K562 (cell line): ENCODE measurements around the gene ADGRB3. TPM values are rescaled to one million over a fixed set of nuclear protein-coding genes. Genes with fewer than 3 reads are reported as not detected.

Experiments used
- ATAC-seq: fragments of 200-7000 bp; cut with Tn5 transposase; 3 replicates; pipeline ENCODE4 v1.9.1; 2020; ENCODE audit warnings: moderate library complexity
- BruUV-seq: library from RNA; stranded (reverse); fragments of 400-500 nt; replicated peaks from 2 replicates; lab custom pipeline; 2021; lab: Mats Ljungman, UMichigan
- CTCF ChIA-PET: fragments of 300-600 bp; formaldehyde crosslinking; extraction: SDS; loops from one replicate; lab custom pipeline; 2021; ENCODE audit warnings: low intra/inter-chr PET ratio; lab: Yijun Ruan, JAX
- POLR2A ChIA-PET: fragments of 300-600, 350-650 bp; sonication (Branson Sonifier 250); formaldehyde crosslinking; extraction: SDS; loops from one replicate; lab custom pipeline; 2021; ENCODE audit warnings: antibody characterized with exemption, inconsistent platforms; lab: Yijun Ruan, JAX
- DNase-seq, 4 experiments: peaks; one replicate each; pipeline versions ENCODE4 v3.0.0 to v3.0.0-alpha.2; 2011 to 2018; ENCODE audit warnings: low spot score in 3 of 4, mixed read lengths in 3 of 4; ENCODE audit errors: extremely low read depth in 1 of 4
- FAIRE-seq: peaks from 2 replicates; lab custom pipeline; 2011; peaks lifted over from hg19 to GRCh38; lab: Jason Lieb, UNC
- H2AFZ ChIP-seq: 2 replicates; pipeline ENCODE4 v1.6.0; 2011; ENCODE audit warnings: low read depth, low read length, control low read depth, inconsistent platforms
- H3K27ac ChIP-seq: fragments of 200-600 bp; 3 replicates; pipeline ENCODE4 v1.8.0; 2011; ENCODE audit warnings: low read depth, mild to moderate bottlenecking, control low read depth, inconsistent platforms, low read length, moderate library complexity, mixed read lengths; ENCODE audit errors: extremely low read depth
- H3K27me3 ChIP-seq, 2 experiments: fragments of 300-600 bp in 1 of 2; 2 replicates in 1 of 2; 3 replicates in 1 of 2; pipeline versions ENCODE4 v1.6.0 to v1.8.0; 2011; ENCODE audit warnings: inconsistent platforms in 2 of 2, low read length in 2 of 2, mild to moderate bottlenecking in 1 of 2, mixed read lengths in 1 of 2, moderate library complexity in 1 of 2; ENCODE audit not compliant: control insufficient read depth in 2 of 2, insufficient read depth in 2 of 2
- H3K36me3 ChIP-seq: fragments of 300-600 bp; 3 replicates; pipeline ENCODE4 v1.8.0; 2011; ENCODE audit warnings: mild to moderate bottlenecking, low read length, inconsistent platforms; ENCODE audit not compliant: control insufficient read depth, insufficient read depth
- H3K4me1 ChIP-seq, 2 experiments: fragments of 200-600 bp in 1 of 2; replicated peaks in 1 of 2; 2 replicates in 1 of 2; 3 replicates in 1 of 2; pipeline versions ENCODE4 v1.5.1 to v1.8.0; 2011; ENCODE audit warnings: inconsistent platforms in 2 of 2, low read length in 2 of 2, mild to moderate bottlenecking in 1 of 2, mixed read lengths in 1 of 2, moderate library complexity in 1 of 2; ENCODE audit not compliant: control insufficient read depth in 2 of 2, insufficient read depth in 2 of 2
- H3K4me2 ChIP-seq: 2 replicates; pipeline ENCODE4 v1.6.1; 2011; ENCODE audit warnings: low read length, control low read depth, inconsistent platforms, mixed read lengths; ENCODE audit not compliant: insufficient read depth
- H3K4me3 ChIP-seq: fragments of 200-600 bp; sonication (generic), shearing (Covaris generic); 2 replicates; pipeline ENCODE4 v1.5.1; 2016; ENCODE audit warnings: control low read depth, inconsistent platforms
- H3K79me2 ChIP-seq: fragments of 200-600 bp; 3 replicates; pipeline ENCODE4 v1.8.0; 2011; ENCODE audit warnings: low read length, inconsistent platforms; ENCODE audit not compliant: control insufficient read depth, insufficient read depth
- H3K9ac ChIP-seq, 2 experiments: 2 replicates each; pipeline versions ENCODE4 v1.6.0 to v1.6.1; 2011; ENCODE audit warnings: low read depth in 2 of 2, low read length in 2 of 2, control low read depth in 1 of 2, inconsistent platforms in 1 of 2, mild to moderate bottlenecking in 1 of 2, mixed read lengths in 1 of 2; ENCODE audit not compliant: insufficient read depth in 1 of 2
- H3K9me1 ChIP-seq: one replicate; pipeline ENCODE4 v1.6.0; 2011; ENCODE audit warnings: inconsistent platforms, mild to moderate bottlenecking, low read length, moderate library complexity; ENCODE audit not compliant: control insufficient read depth, insufficient read depth
- H3K9me3 ChIP-seq: replicated peaks from 2 replicates; pipeline ENCODE4 v1.5.1; 2011; ENCODE audit warnings: low read depth, low read length, inconsistent platforms; ENCODE audit not compliant: control insufficient read depth, insufficient read depth
- H4K20me1 ChIP-seq: replicated peaks from 2 replicates; pipeline ENCODE4 v1.6.1; 2011; ENCODE audit warnings: low read length, inconsistent platforms, mixed read lengths; ENCODE audit not compliant: control insufficient read depth, insufficient read depth
- CBX2 ChIP-seq: fragments of 200-600 bp; sonication (generic); IDR thresholded peaks from one replicate; pipeline ENCODE4 v1.6.1; 2012; ENCODE audit warnings: mild to moderate bottlenecking, low read length, inconsistent platforms; ENCODE audit not compliant: insufficient read depth, poor library complexity, severe bottlenecking
- CHD2 ChIP-seq: IDR thresholded peaks from 2 replicates; pipeline ENCODE4 v1.6.1; 2011; ENCODE audit warnings: low read depth, low read length
- CXXC5 ChIP-seq: fragments of 250-450 bp; sonication (Bioruptor Pico); IDR thresholded peaks from 2 replicates; pipeline ENCODE4 v1.8.0; 2022; ENCODE audit warnings: inconsistent platforms, mild to moderate bottlenecking, moderate library complexity
- MED1 ChIP-seq: sonication (generic); formaldehyde crosslinking; IDR thresholded peaks from 2 replicates; pipeline ENCODE4 v1.8.1; 2023; ENCODE audit warnings: missing genetic modification reagents, borderline replicate concordance
- MIER1 ChIP-seq: fragments of 450-650 bp; IDR thresholded peaks from 2 replicates; pipeline ENCODE4 v1.6.1; 2016; ENCODE audit warnings: antibody characterized with exemption, mild to moderate bottlenecking, low read depth
- MTA2 ChIP-seq: fragments of 450-650 bp; IDR thresholded peaks from 2 replicates; pipeline ENCODE4 v1.6.1; 2016; ENCODE audit warnings: low read depth
- POLR2G ChIP-seq: fragments of 200-400 bp; formaldehyde crosslinking; IDR thresholded peaks from 2 replicates; pipeline ENCODE4 v1.6.1; 2017; ENCODE audit warnings: low read depth, mild to moderate bottlenecking, antibody characterized with exemption, low read length, moderate library complexity
- RBM25 ChIP-seq: fragments of 200-400 bp; formaldehyde crosslinking; IDR thresholded peaks from 2 replicates; pipeline ENCODE4 v1.6.1; 2018; ENCODE audit warnings: low read length, low read depth, moderate library complexity; ENCODE audit not compliant: severe bottlenecking
- SMC3 ChIP-seq: conservative IDR thresholded peaks from 2 replicates; pipeline ENCODE4 v1.6.1; 2011; ENCODE audit warnings: low read depth, low read length, improper control_type of control experiment; ENCODE audit not compliant: insufficient read depth
- TBL1XR1 ChIP-seq, 2 experiments: IDR thresholded peaks; 2 replicates each; pipeline ENCODE4 v1.6.1; 2012; ENCODE audit warnings: improper control_type of control experiment in 2 of 2, low read length in 2 of 2, mild to moderate bottlenecking in 1 of 2
- TEAD4 ChIP-seq, 2 experiments: sonication (generic) in 1 of 2; formaldehyde crosslinking in 1 of 2; IDR thresholded peaks; 2 replicates each; pipeline versions ENCODE4 v1.6.1 to v1.8.0; 2012 to 2022; ENCODE audit warnings: borderline replicate concordance in 1 of 2, inconsistent platforms in 1 of 2, low read length in 1 of 2, mild to moderate bottlenecking in 1 of 2, missing genetic modification reagents in 1 of 2
- TOE1 ChIP-seq, 2 experiments: fragments of 450-650 bp in 1 of 2; sonication (generic) in 1 of 2; formaldehyde crosslinking in 1 of 2; IDR thresholded peaks; 2 replicates each; pipeline versions ENCODE4 v1.7.1 to v1.8.0; 2016 to 2022; ENCODE audit warnings: borderline replicate concordance in 2 of 2, mild to moderate bottlenecking in 2 of 2, antibody characterized with exemption in 1 of 2, inconsistent platforms in 1 of 2, low read depth in 1 of 2, missing genetic modification reagents in 1 of 2, moderate library complexity in 1 of 2
- ZNF12 ChIP-seq: sonication (generic); formaldehyde crosslinking; IDR thresholded peaks from 2 replicates; pipeline ENCODE4 v1.4.0; 2020; ENCODE audit warnings: mild to moderate bottlenecking, missing genetic modification reagents
- ZNF583 ChIP-seq: fragments of 250-450 bp; sonication (Bioruptor Pico); IDR thresholded peaks from 2 replicates; pipeline ENCODE4 v1.4.0; 2020
- ZNF740 ChIP-seq, 3 experiments: fragments of 200-800 bp in 1 of 3; sonication (Bioruptor generic) in 1 of 3; sonication (generic) in 1 of 3; formaldehyde crosslinking in 1 of 3; IDR thresholded peaks; 2 replicates each; pipeline versions ENCODE4 v1.6.1 to v1.8.0; 2016 to 2022; ENCODE audit warnings: mild to moderate bottlenecking in 2 of 3, missing compliant biosample characterization in 2 of 3, missing genetic modification characterization in 2 of 3, missing genetic modification reagents in 1 of 3
- WGBS: fragments of 100-300 bp; shearing (Covaris generic); methylation state at CpG from one replicate; pipeline ENCODE4 v1.1.6; 2016; ENCODE audit warnings: low coverage, mixed read lengths; ENCODE audit not compliant: insufficient coverage; ENCODE audit errors: missing lambda C conversion rate; 5-methylcytosine and 5-hydroxymethylcytosine counted together
- in situ Hi-C: fragments of 300-500 bp; cut with MboI; formaldehyde crosslinking; loops from 4 replicates; pipeline ENCODE4 v1.15.0; 2018; ENCODE audit warnings: inconsistent platforms, mixed read lengths
- intact Hi-C: fragments of 100-400 bp; cut with micrococcal nuclease; formaldehyde crosslinking; loops from 2 replicates; pipeline ENCODE4 v1.14.2; 2022
- polyA plus RNA-seq, 8 experiments: library from polyadenylated mRNA; depleted of rRNA in 4 of 8; stranded (reverse) in 5 of 8; unstranded in 3 of 8; fragments of >200 nt; fragmentation: Nextera tagmentation in 2 of 8; fragmentation: Illumina TruSeq in 1 of 8; extraction: Ambion mirVana in 2 of 8; extraction: Trizol in 1 of 8; gene quantifications; 2 replicates each; pipeline versions ENCODE4 v1.2.1 to v1.2.3, GENCODE V29; 2011 to 2014; ENCODE audit warnings: inconsistent platforms in 1 of 8, missing spikeins in 1 of 8
- total RNA-seq, 7 experiments: library from RNA; depleted of rRNA in 6 of 7; stranded (reverse); fragments of >200 nt in 6 of 7; fragmentation: Illumina TruSeq in 2 of 7; extraction: Trizol in 2 of 7; gene quantifications; 2 replicates each; pipeline versions ENCODE4 v1.2.1 to v1.2.3, GENCODE V29; 2011 to 2021; ENCODE audit warnings: low replicate concordance in 1 of 7
- TF ChIP-seq, protein P1 (sequence below), 2 experiments: fragments of 450-650 bp in 1 of 2; sonication (generic) in 1 of 2; formaldehyde crosslinking; conservative IDR thresholded peaks; 2 replicates each; pipeline versions ENCODE4 v1.4.0 to v1.8.1; 2020 to 2022; ENCODE audit warnings: mild to moderate bottlenecking in 1 of 2, missing genetic modification reagents in 1 of 2
- TF ChIP-seq, protein P2 (sequence below): fragments of 250-450 bp; sonication (Bioruptor Pico); IDR thresholded peaks from 2 replicates; pipeline ENCODE4 v1.8.0; 2022; ENCODE audit warnings: moderate library complexity, mild to moderate bottlenecking, inconsistent platforms

Gene ADGRB3
- total and polyA plus RNA-seq, 9 of the 15 experiments (the other 6 are each of a cell fraction or from before 2014, with no cell fraction given) = 0.90 to 7.8 (median 2.4) TPM

DNA sequence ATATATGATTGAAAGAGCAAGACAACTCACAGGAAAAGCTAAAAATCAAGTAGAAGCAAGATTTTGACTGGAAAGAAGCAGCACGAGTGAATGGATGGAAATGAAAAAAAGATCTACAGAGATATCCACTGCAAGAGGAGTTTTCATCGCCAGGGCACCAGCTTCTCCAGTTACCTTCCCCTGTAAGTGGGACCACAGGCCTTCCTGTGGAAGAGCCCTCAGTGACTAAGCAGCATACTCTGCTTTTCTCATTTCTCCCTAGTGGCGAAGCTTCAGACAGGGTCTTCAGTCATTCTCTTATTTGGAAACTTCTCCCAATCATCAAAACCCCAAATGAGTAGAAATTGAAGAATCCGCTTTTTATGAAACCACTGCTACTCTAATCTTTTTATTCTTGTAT, 40.5 kb downstream of the ADGRB3 start:
- Histone ChIP-seq H3K4me3 (no peak overlapping the region), H3K27me3 (no peaks in the 10 kb centered on the region), H3K9ac (no peak overlapping the region), H3K27ac (peak overlapping the region; percentile 24; the same call in 1 of the 3 replicates), H3K4me1 (peaks cover 0 to 11% of the 10 kb centered on the region in 2 experiments; a peak in 2 of 5 replicates), H3K36me3 (0 out of 3 replicates have a peak, but pooled peaks cover 3% of the 10 kb centered on the region), H2AFZ (peak overlapping the region; percentile 29; the same call in 1 of the 2 replicates), H3K79me2 (peaks cover 11% of the 10 kb centered on the region; the same call in 1 of the 3 replicates), H4K20me1 (no peaks in the 10 kb centered on the region), H3K9me1 (no peaks in the 10 kb centered on the region), H3K9me3 (no peaks in the 10 kb centered on the region), H3K4me2 (no peak overlapping the region)
- BruUV-seq = no TSS peak
- peak; percentile 64 for ATAC-seq
- no peak for DNase-seq
- intact Hi-C loops = no loop called here
- in situ Hi-C loops = no loop called here
- POLR2A ChIA-PET = interaction anchor here (1.3 to 2.0 kb wide), 3 partner anchors 10 to 14 kb away, joined by 5 to 6 read pairs (median 5); no protein-coding TSS in a partner anchor
- no peak for FAIRE-seq
- 75% methylated on average over 4 of the region's 4 CpGs for WGBS
- CTCF ChIA-PET = no interaction called here
- TF ChIP-seq ZNF12 = no peak
- TF ChIP-seq CHD2 = no peak
- TF ChIP-seq RBM25 = no peak
- no peak for TF ChIP-seq CBX2
- TF ChIP-seq SMC3 = no peak
- TF ChIP-seq MIER1 = no peak
- TF ChIP-seq TEAD4 (IDR thresholded peaks at IDR 0.05; ENCODE audit: low read length) = no peak
- no peak for TF ChIP-seq TEAD4 (CRISPR knock-in tag; IDR thresholded peaks at IDR 0.05; ENCODE audit: borderline replicate concordance)
- TF ChIP-seq MED1 = no peak
- TF ChIP-seq ZNF740 (CRISPR knock-in tag; IDR thresholded peaks at IDR 0.05) = no peak
- no peak for TF ChIP-seq ZNF740 (tag; IDR thresholded peaks at IDR 0.05)
- TF ChIP-seq, protein P1, sequence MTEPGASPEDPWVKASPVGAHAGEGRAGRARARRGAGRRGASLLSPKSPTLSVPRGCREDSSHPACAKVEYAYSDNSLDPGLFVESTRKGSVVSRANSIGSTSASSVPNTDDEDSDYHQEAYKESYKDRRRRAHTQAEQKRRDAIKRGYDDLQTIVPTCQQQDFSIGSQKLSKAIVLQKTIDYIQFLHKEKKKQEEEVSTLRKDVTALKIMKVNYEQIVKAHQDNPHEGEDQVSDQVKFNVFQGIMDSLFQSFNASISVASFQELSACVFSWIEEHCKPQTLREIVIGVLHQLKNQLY (CRISPR knock-in tag; conservative IDR thresholded peaks at IDR 0.05) = no peak
- no peak for TF ChIP-seq MTA2
- TF ChIP-seq POLR2G = no peak
- TF ChIP-seq ZNF583 = no peak
- TF ChIP-seq, protein P2, sequence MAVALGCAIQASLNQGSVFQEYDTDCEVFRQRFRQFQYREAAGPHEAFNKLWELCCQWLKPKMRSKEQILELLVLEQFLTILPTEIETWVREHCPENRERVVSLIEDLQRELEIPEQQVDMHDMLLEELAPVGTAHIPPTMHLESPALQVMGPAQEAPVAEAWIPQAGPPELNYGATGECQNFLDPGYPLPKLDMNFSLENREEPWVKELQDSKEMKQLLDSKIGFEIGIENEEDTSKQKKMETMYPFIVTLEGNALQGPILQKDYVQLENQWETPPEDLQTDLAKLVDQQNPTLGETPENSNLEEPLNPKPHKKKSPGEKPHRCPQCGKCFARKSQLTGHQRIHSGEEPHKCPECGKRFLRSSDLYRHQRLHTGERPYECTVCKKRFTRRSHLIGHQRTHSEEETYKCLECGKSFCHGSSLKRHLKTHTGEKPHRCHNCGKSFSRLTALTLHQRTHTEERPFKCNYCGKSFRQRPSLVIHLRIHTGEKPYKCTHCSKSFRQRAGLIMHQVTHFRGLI = no peak
- TF ChIP-seq TOE1 (IDR thresholded peaks at IDR 0.05; ENCODE audit: borderline replicate concordance) = no peak
- TF ChIP-seq TOE1 (CRISPR knock-in tag; IDR thresholded peaks at IDR 0.05; ENCODE audit: borderline replicate concordance, low read depth) = no peak
- no peak for TF ChIP-seq CXXC5
- TF ChIP-seq TBL1XR1 (IDR thresholded peaks at IDR 0.05; ENCODE audit: low read length in 2 of 2) = no peak
